ENCODE data around the gene MAG. TPM values are rescaled to one million over a fixed set of nuclear protein-coding genes. Genes with fewer than 3 reads are reported as not detected.

The MAG gene
- total and polyA plus RNA-seq, 2 of the 8 experiments (the other 6 are each of a cell fraction or from before 2014, with no cell fraction given), result 0.20 to 1.3 TPM

DNA sequence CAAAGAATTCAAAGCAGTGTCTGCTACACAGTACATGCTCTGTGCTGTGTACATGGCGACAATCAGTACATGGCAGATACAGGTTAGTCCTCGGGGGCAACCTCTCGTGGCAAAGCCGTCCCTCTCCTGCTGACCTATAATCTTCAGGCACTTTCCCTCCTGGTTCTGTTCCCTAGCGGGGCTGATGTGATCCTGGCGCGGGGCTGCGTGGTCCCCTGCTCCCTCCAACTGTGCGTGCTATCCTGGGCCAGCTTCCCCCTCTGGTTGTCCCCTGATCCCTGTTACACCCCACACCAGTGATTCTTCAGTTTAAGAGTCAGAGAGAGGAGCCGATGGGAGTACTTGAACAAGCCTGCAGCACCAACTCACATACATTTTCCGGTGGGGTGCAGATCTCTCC is 12.1 kb downstream of the MAG start (continued):
- TF ChIP-seq, protein P1, sequence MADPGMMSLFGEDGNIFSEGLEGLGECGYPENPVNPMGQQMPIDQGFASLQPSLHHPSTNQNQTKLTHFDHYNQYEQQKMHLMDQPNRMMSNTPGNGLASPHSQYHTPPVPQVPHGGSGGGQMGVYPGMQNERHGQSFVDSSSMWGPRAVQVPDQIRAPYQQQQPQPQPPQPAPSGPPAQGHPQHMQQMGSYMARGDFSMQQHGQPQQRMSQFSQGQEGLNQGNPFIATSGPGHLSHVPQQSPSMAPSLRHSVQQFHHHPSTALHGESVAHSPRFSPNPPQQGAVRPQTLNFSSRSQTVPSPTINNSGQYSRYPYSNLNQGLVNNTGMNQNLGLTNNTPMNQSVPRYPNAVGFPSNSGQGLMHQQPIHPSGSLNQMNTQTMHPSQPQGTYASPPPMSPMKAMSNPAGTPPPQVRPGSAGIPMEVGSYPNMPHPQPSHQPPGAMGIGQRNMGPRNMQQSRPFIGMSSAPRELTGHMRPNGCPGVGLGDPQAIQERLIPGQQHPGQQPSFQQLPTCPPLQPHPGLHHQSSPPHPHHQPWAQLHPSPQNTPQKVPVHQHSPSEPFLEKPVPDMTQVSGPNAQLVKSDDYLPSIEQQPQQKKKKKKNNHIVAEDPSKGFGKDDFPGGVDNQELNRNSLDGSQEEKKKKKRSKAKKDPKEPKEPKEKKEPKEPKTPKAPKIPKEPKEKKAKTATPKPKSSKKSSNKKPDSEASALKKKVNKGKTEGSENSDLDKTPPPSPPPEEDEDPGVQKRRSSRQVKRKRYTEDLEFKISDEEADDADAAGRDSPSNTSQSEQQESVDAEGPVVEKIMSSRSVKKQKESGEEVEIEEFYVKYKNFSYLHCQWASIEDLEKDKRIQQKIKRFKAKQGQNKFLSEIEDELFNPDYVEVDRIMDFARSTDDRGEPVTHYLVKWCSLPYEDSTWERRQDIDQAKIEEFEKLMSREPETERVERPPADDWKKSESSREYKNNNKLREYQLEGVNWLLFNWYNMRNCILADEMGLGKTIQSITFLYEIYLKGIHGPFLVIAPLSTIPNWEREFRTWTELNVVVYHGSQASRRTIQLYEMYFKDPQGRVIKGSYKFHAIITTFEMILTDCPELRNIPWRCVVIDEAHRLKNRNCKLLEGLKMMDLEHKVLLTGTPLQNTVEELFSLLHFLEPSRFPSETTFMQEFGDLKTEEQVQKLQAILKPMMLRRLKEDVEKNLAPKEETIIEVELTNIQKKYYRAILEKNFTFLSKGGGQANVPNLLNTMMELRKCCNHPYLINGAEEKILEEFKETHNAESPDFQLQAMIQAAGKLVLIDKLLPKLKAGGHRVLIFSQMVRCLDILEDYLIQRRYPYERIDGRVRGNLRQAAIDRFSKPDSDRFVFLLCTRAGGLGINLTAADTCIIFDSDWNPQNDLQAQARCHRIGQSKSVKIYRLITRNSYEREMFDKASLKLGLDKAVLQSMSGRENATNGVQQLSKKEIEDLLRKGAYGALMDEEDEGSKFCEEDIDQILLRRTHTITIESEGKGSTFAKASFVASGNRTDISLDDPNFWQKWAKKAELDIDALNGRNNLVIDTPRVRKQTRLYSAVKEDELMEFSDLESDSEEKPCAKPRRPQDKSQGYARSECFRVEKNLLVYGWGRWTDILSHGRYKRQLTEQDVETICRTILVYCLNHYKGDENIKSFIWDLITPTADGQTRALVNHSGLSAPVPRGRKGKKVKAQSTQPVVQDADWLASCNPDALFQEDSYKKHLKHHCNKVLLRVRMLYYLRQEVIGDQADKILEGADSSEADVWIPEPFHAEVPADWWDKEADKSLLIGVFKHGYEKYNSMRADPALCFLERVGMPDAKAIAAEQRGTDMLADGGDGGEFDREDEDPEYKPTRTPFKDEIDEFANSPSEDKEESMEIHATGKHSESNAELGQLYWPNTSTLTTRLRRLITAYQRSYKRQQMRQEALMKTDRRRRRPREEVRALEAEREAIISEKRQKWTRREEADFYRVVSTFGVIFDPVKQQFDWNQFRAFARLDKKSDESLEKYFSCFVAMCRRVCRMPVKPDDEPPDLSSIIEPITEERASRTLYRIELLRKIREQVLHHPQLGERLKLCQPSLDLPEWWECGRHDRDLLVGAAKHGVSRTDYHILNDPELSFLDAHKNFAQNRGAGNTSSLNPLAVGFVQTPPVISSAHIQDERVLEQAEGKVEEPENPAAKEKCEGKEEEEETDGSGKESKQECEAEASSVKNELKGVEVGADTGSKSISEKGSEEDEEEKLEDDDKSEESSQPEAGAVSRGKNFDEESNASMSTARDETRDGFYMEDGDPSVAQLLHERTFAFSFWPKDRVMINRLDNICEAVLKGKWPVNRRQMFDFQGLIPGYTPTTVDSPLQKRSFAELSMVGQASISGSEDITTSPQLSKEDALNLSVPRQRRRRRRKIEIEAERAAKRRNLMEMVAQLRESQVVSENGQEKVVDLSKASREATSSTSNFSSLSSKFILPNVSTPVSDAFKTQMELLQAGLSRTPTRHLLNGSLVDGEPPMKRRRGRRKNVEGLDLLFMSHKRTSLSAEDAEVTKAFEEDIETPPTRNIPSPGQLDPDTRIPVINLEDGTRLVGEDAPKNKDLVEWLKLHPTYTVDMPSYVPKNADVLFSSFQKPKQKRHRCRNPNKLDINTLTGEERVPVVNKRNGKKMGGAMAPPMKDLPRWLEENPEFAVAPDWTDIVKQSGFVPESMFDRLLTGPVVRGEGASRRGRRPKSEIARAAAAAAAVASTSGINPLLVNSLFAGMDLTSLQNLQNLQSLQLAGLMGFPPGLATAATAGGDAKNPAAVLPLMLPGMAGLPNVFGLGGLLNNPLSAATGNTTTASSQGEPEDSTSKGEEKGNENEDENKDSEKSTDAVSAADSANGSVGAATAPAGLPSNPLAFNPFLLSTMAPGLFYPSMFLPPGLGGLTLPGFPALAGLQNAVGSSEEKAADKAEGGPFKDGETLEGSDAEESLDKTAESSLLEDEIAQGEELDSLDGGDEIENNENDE (IDR thresholded peaks at IDR 0.05; ENCODE audit: insufficient replicate concordance, low read length), result no peak
- TF ChIP-seq HDAC2 (IDR thresholded peaks at IDR 0.05; ENCODE audit: borderline replicate concordance in 1 of 2, low read depth in 2 of 2, low read length in 2 of 2), result no peak
- no peak for TF ChIP-seq NRF1 (IDR thresholded peaks at IDR 0.05; ENCODE audit: low read depth, low read length)
- TF ChIP-seq, protein P2, sequence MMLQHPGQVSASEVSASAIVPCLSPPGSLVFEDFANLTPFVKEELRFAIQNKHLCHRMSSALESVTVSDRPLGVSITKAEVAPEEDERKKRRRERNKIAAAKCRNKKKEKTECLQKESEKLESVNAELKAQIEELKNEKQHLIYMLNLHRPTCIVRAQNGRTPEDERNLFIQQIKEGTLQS (IDR thresholded peaks at IDR 0.05; ENCODE audit: insufficient read depth, low read depth, low read length), result no peak
- TF ChIP-seq CTBP2 (IDR thresholded peaks at IDR 0.05; ENCODE audit: borderline replicate concordance, insufficient read depth, insufficient read length, low read length), result no peak
- no peak for TF ChIP-seq BRCA1 (IDR thresholded peaks at IDR 0.05; ENCODE audit: low read depth, low read length)
- no peak for TF ChIP-seq CBX8 (IDR thresholded peaks at IDR 0.05; ENCODE audit: borderline replicate concordance, low read depth, low read length)

Measured in H1 (cell line).